K562 (cell line): ENCODE data around the gene SNAP23. TPM values are rescaled to one million over a fixed set of nuclear protein-coding genes. Genes with fewer than 3 reads are reported as not detected.

Experiments used
- ATF2 ChIP-seq: sonication (generic); formaldehyde crosslinking; IDR thresholded peaks from 2 replicates; pipeline ENCODE4 v1.8.1; 2022; ENCODE audit warnings: missing genetic modification reagents
- ATF7 ChIP-seq: fragments of 450-650 bp; IDR thresholded peaks from 2 replicates; pipeline ENCODE4 v1.7.1; 2014; ENCODE audit warnings: mild to moderate bottlenecking, moderate library complexity
- DMBX1 ChIP-seq: fragments of 250-450 bp; sonication (Bioruptor Pico); IDR thresholded peaks from 2 replicates; pipeline ENCODE4 v1.8.0; 2022; ENCODE audit warnings: inconsistent platforms, mild to moderate bottlenecking, moderate library complexity, borderline replicate concordance
- LARP7 ChIP-seq: fragments of 450-650 bp; IDR thresholded peaks from 2 replicates; pipeline ENCODE4 v1.6.1; 2016
- MITF ChIP-seq: IDR thresholded peaks from 2 replicates; pipeline ENCODE4 v1.6.1; 2014; ENCODE audit warnings: antibody characterized with exemption
- MLX ChIP-seq, 2 experiments: fragments of 450-650 bp in 1 of 2; sonication (generic) in 1 of 2; formaldehyde crosslinking; conservative IDR thresholded peaks; 2 replicates each; pipeline versions ENCODE4 v1.4.0 to v1.8.1; 2020 to 2022; ENCODE audit warnings: mild to moderate bottlenecking in 1 of 2, missing genetic modification reagents in 1 of 2
- REST ChIP-seq, 2 experiments: fragments of 450-650 bp; formaldehyde crosslinking in 1 of 2; IDR thresholded peaks; 2 replicates each; pipeline versions ENCODE4 v1.4.0 to v1.6.1; 2014 to 2020; ENCODE audit warnings: mild to moderate bottlenecking in 2 of 2, borderline replicate concordance in 1 of 2, low read depth in 1 of 2
- ZNF165 ChIP-seq: fragments of 250-450 bp; sonication (Bioruptor Pico); IDR thresholded peaks from 2 replicates; pipeline ENCODE4 v1.4.0; 2020; ENCODE audit warnings: borderline replicate concordance
- ZNF263 ChIP-seq: sonication (generic); formaldehyde crosslinking; IDR thresholded peaks from 2 replicates; pipeline ENCODE4 v1.8.0; 2022; ENCODE audit warnings: mild to moderate bottlenecking, missing genetic modification reagents, borderline replicate concordance
- ZNF384 ChIP-seq: IDR thresholded peaks from 2 replicates; pipeline ENCODE4 v1.6.1; 2012; ENCODE audit warnings: low read depth, low read length, improper control_type of control experiment
- ZNF512 ChIP-seq: IDR thresholded peaks from 2 replicates; pipeline ENCODE4 v1.6.1; 2016; ENCODE audit warnings: missing genetic modification characterization, missing compliant biosample characterization
- polyA plus RNA-seq, 8 experiments: library from polyadenylated mRNA; depleted of rRNA in 4 of 8; stranded (reverse) in 5 of 8; unstranded in 3 of 8; fragments of >200 nt; fragmentation: Nextera tagmentation in 2 of 8; fragmentation: Illumina TruSeq in 1 of 8; extraction: Ambion mirVana in 2 of 8; extraction: Trizol in 1 of 8; gene quantifications; 2 replicates each; pipeline versions ENCODE4 v1.2.1 to v1.2.3, GENCODE V29; 2011 to 2014; ENCODE audit warnings: inconsistent platforms in 1 of 8, missing spikeins in 1 of 8
- total RNA-seq, 7 experiments: library from RNA; depleted of rRNA in 6 of 7; stranded (reverse); fragments of >200 nt in 6 of 7; fragmentation: Illumina TruSeq in 2 of 7; extraction: Trizol in 2 of 7; gene quantifications; 2 replicates each; pipeline versions ENCODE4 v1.2.1 to v1.2.3, GENCODE V29; 2011 to 2021; ENCODE audit warnings: low replicate concordance in 1 of 7

Gene SNAP23
- total and polyA plus RNA-seq, 9 of the 15 experiments (the other 6 are each of a cell fraction or from before 2014, with no cell fraction given) = 78.9 to 168 (median 117) TPM

GRCh38 chr15:42549741-42550392 is 54.4 kb downstream of the SNAP23 start (continued):
- no peak for TF ChIP-seq MITF
- no peak for TF ChIP-seq MLX (CRISPR knock-in tag; conservative IDR thresholded peaks at IDR 0.05)
- no peak for TF ChIP-seq ZNF165 (CRISPR knock-in tag)
- peak; percentile 53; the same call in 1 of the 2 replicates for TF ChIP-seq LARP7
- TF ChIP-seq ATF7 = no peak
- no peak; the same call in 1 of the 2 replicates for TF ChIP-seq REST (IDR thresholded peaks at IDR 0.05; ENCODE audit: borderline replicate concordance)
- no peak for TF ChIP-seq REST (CRISPR knock-in tag; IDR thresholded peaks at IDR 0.05; ENCODE audit: low read depth)
- TF ChIP-seq ZNF512 (tag) = peak; percentile 57
- no peak for TF ChIP-seq ZNF263 (CRISPR knock-in tag)
- 0 out of 2 replicates have a peak, but pooled peaks have one; percentile 28 for TF ChIP-seq ZNF384
- TF ChIP-seq ATF2 (CRISPR knock-in tag) = no peak
- TF ChIP-seq DMBX1 (CRISPR knock-in tag) = no peak
